Measurements from ENCODE around the gene GDPGP1. TPM values are rescaled to one million over a fixed set of nuclear protein-coding genes. Genes with fewer than 3 reads are reported as not detected.

GDPGP1 gene
- total RNA-seq, 1 donor from 2014 or later, result 11.2 TPM

- peaks cover 21% of the 10 kb centered on the region for H3K4me1 ChIP-seq
- H3K27ac ChIP-seq, result no peak overlapping the region
- H3K4me3 ChIP-seq, result no peak overlapping the region
- H3K9me3 ChIP-seq, result no peaks in the 10 kb centered on the region
- ATAC-seq (peak; percentile 53), DNase-seq (no peak)
- H3K27me3 ChIP-seq, result no peaks in the 10 kb centered on the region
- TF ChIP-seq, protein P1, sequence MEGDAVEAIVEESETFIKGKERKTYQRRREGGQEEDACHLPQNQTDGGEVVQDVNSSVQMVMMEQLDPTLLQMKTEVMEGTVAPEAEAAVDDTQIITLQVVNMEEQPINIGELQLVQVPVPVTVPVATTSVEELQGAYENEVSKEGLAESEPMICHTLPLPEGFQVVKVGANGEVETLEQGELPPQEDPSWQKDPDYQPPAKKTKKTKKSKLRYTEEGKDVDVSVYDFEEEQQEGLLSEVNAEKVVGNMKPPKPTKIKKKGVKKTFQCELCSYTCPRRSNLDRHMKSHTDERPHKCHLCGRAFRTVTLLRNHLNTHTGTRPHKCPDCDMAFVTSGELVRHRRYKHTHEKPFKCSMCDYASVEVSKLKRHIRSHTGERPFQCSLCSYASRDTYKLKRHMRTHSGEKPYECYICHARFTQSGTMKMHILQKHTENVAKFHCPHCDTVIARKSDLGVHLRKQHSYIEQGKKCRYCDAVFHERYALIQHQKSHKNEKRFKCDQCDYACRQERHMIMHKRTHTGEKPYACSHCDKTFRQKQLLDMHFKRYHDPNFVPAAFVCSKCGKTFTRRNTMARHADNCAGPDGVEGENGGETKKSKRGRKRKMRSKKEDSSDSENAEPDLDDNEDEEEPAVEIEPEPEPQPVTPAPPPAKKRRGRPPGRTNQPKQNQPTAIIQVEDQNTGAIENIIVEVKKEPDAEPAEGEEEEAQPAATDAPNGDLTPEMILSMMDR (IDR thresholded peaks at IDR 0.05), result no peak
- H3K36me3 ChIP-seq, result peaks cover 4% of the 10 kb centered on the region
- intact Hi-C loops (cut with DNase I), result no loop called here
Observed at GRCh38 chr15:90211440-90212143, 22.4 kb upstream of the GDPGP1 start.

- intact Hi-C loops (cut with DNase I), result no loop called here
- Histone ChIP-seq H3K9me3 (no peaks in the 10 kb centered on the region), H3K4me1 (peaks cover 21% of the 10 kb centered on the region), H3K27me3 (no peaks in the 10 kb centered on the region), H3K36me3 (no peaks in the 10 kb centered on the region), H3K4me3 (no peak overlapping the region), H3K27ac (no peak overlapping the region)
- TF ChIP-seq, protein P1 (IDR thresholded peaks at IDR 0.05), result no peak
- peak; percentile 51 for ATAC-seq
- DNase-seq, result no peak
Observed at GRCh38 chr15:90212221-90213098, 21.5 kb upstream of the GDPGP1 start.

GRCh38 chr15:90213122-90213817 is 20.7 kb upstream of the GDPGP1 start:
- H3K27ac ChIP-seq, result peak overlapping the region; percentile 34
- intact Hi-C loops (cut with DNase I), result no loop called here
- TF ChIP-seq, protein P1 (IDR thresholded peaks at IDR 0.05), result no peak
- no peaks in the 10 kb centered on the region for H3K27me3 ChIP-seq
- ATAC-seq (peak; percentile 81), DNase-seq (no peak)
- peaks cover 21% of the 10 kb centered on the region for H3K4me1 ChIP-seq
- no peaks in the 10 kb centered on the region for H3K9me3 ChIP-seq
- no peak overlapping the region for H3K4me3 ChIP-seq
- no peaks in the 10 kb centered on the region for H3K36me3 ChIP-seq

DNA sequence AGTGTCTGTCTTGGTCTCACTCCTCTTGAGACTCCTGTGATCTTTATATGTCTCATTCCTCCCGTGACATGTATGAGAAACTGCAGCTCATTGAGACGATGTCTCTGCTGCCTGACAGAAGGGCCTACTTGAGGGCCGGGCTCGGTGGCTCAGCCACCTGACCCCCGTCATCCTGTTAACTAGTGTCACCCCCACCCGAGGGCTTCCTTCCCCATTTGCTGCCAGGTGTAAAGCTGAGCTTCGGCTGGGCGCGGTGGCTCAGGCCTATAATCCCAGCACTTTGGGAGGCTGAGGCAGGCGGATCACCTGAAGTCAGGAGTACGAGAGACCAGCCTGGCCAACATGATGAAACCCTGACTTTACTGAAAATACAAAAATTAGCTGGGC is 20.2 kb upstream of the GDPGP1 start:
- no peaks in the 10 kb centered on the region for H3K27me3 ChIP-seq
- H3K4me1 ChIP-seq, result peaks cover 21% of the 10 kb centered on the region
- H3K4me3 ChIP-seq, result no peak overlapping the region
- intact Hi-C loops (cut with DNase I), result no loop called here
- ATAC-seq (peak; percentile 2), DNase-seq (no peak)
- H3K27ac ChIP-seq, result no peak overlapping the region
- TF ChIP-seq, protein P1 (IDR thresholded peaks at IDR 0.05), result no peak
- H3K9me3 ChIP-seq, result no peaks in the 10 kb centered on the region
- no peaks in the 10 kb centered on the region for H3K36me3 ChIP-seq

GRCh38 chr15:90214553-90215196 is 19.3 kb upstream of the GDPGP1 start:
- H3K4me1 ChIP-seq, result peaks cover 21% of the 10 kb centered on the region
- TF ChIP-seq, protein P1 (IDR thresholded peaks at IDR 0.05), result peak; percentile 19
- H3K36me3 ChIP-seq, result no peaks in the 10 kb centered on the region
- ATAC-seq, result no peak
- DNase-seq, result no peak
- H3K9me3 ChIP-seq, result no peaks in the 10 kb centered on the region
- H3K4me3 ChIP-seq, result no peak overlapping the region
- no peak overlapping the region for H3K27ac ChIP-seq
- intact Hi-C loops (cut with DNase I), result no loop called here
- H3K27me3 ChIP-seq, result no peaks in the 10 kb centered on the region

All from upper lobe of right lung (tissue), 1 donor.